Testis (tissue), 2 donors: ENCODE measurements around the gene SH3YL1.

Experiments
- CTCF ChIP-seq, 3 experiments: fragments of 450-650 bp in 2 of 3; fragments of 200-600 bp in 1 of 3; sonication (generic) in 1 of 3; IDR thresholded peaks; one replicate each; pipeline ENCODE4 v1.5.1; 2016 to 2019; ENCODE audit warnings: antibody characterized with exemption in 3 of 3, mild to moderate bottlenecking in 2 of 3, moderate library complexity in 1 of 3
- POLR2A ChIP-seq: fragments of 450-650 bp; IDR thresholded peaks from one replicate; pipeline ENCODE4 v1.6.1; 2017; ENCODE audit warnings: antibody characterized with exemption, mild to moderate bottlenecking, moderate library complexity

- TF ChIP-seq CTCF (IDR thresholded peaks at IDR 0.05): no peak
- no peak for TF ChIP-seq POLR2A
These were observed 21.7 kb upstream of the SH3YL1 start for GRCh38 chr2:285531-285930.
